ENCODE data around the gene DOHH. TPM values are rescaled to one million over a fixed set of nuclear protein-coding genes. Genes with fewer than 3 reads are reported as not detected.

Gene DOHH
- total RNA-seq, 1 experiment from 2014 or later = 51.4 TPM

- CTCF ChIA-PET = no interaction called here
- H3K4me3 ChIP-seq (ENCODE audit: low read length) = no peak overlapping the region
- intact Hi-C loops (cut with micrococcal nuclease) = no loop called here
- ATAC-seq = no peak
- peaks cover 100% of the 10 kb centered on the region for H3K79me2 ChIP-seq (ENCODE audit: low read length)
- H3K9me2 ChIP-seq (replicated peaks; ENCODE audit: low read length) = no peaks in the 10 kb centered on the region
- no peaks in the 10 kb centered on the region for H3F3A ChIP-seq (ENCODE audit: low read length, unreplicated experiment)
- H3K27me3 ChIP-seq (ENCODE audit: low read length) = no peaks in the 10 kb centered on the region
- no peak for DNase-seq
- H3K9me3 ChIP-seq (ENCODE audit: low read length) = no peaks in the 10 kb centered on the region
- H3K4me2 ChIP-seq (ENCODE audit: low read length) = no peak overlapping the region
- no peak overlapping the region for H3K27ac ChIP-seq (ENCODE audit: low read length)
- POLR2A ChIA-PET (ENCODE audit: unreplicated experiment) = no interaction called here
- TF ChIP-seq EZH2phosphoT487 (IDR thresholded peaks at IDR 0.05; ENCODE audit: borderline replicate concordance, low read length) = no peak
- TF ChIP-seq CTCF (conservative IDR thresholded peaks at IDR 0.05; ENCODE audit: low read depth, low read length) = no peak
- no peak for TF ChIP-seq EZH2 (IDR thresholded peaks at IDR 0.05; ENCODE audit: low read length, unreplicated experiment)
- no TSS peak for BruUV-seq (replicated peaks)
- H4K20me1 ChIP-seq (ENCODE audit: low read length) = peaks cover 36% of the 10 kb centered on the region; the same call in 1 of the 2 replicates
- H2AFZ ChIP-seq (ENCODE audit: low read length) = no peak overlapping the region
- H3K36me3 ChIP-seq (ENCODE audit: low read depth, low read length) = no peaks in the 10 kb centered on the region; the same call in 1 of the 2 replicates
- H3K9ac ChIP-seq (ENCODE audit: low read length) = no peak overlapping the region
- peaks cover 17% of the 10 kb centered on the region for H3K4me1 ChIP-seq (ENCODE audit: insufficient read depth, low read length)
Measured at GRCh38 chr19:3513229-3514140, 13.0 kb upstream of the DOHH start.

- DNase-seq = no peak
- no peaks in the 10 kb centered on the region for H3K9me3 ChIP-seq (ENCODE audit: low read length)
- H3K27ac ChIP-seq (ENCODE audit: low read length) = no peak overlapping the region
- ATAC-seq = no peak
- intact Hi-C loops (cut with micrococcal nuclease) = no loop called here
- H3K36me3 ChIP-seq (ENCODE audit: low read depth, low read length) = no peaks in the 10 kb centered on the region; the same call in 1 of the 2 replicates
- H3K4me2 ChIP-seq (ENCODE audit: low read length) = no peak overlapping the region
- peaks cover 38% of the 10 kb centered on the region; the same call in 1 of the 2 replicates for H4K20me1 ChIP-seq (ENCODE audit: low read length)
- no peaks in the 10 kb centered on the region for H3K9me2 ChIP-seq (replicated peaks; ENCODE audit: low read length)
- H3K4me1 ChIP-seq (ENCODE audit: insufficient read depth, low read length) = peaks cover 20% of the 10 kb centered on the region
- no peak overlapping the region for H2AFZ ChIP-seq (ENCODE audit: low read length)
- no peak for TF ChIP-seq EZH2 (IDR thresholded peaks at IDR 0.05; ENCODE audit: low read length, unreplicated experiment)
- no peak for TF ChIP-seq CTCF (conservative IDR thresholded peaks at IDR 0.05; ENCODE audit: low read depth, low read length)
- no peak for TF ChIP-seq EZH2phosphoT487 (IDR thresholded peaks at IDR 0.05; ENCODE audit: borderline replicate concordance, low read length)
- no peaks in the 10 kb centered on the region for H3K27me3 ChIP-seq (ENCODE audit: low read length)
- POLR2A ChIA-PET (ENCODE audit: unreplicated experiment) = no interaction called here
- no TSS peak for BruUV-seq (replicated peaks)
- H3F3A ChIP-seq (ENCODE audit: low read length, unreplicated experiment) = no peaks in the 10 kb centered on the region
- no peak overlapping the region for H3K4me3 ChIP-seq (ENCODE audit: low read length)
- H3K9ac ChIP-seq (ENCODE audit: low read length) = no peak overlapping the region
- CTCF ChIA-PET = no interaction called here
- peaks cover 99% of the 10 kb centered on the region for H3K79me2 ChIP-seq (ENCODE audit: low read length)
Measured at GRCh38 chr19:3512562-3513228, 12.2 kb upstream of the DOHH start.

All from PC-3 (cell line).